NB4 (cell line): ENCODE results near the gene LRIG1.

ENCODE experiments used
- MYC ChIP-seq: IDR thresholded peaks from 2 replicates; pipeline ENCODE4 v1.6.1; 2011; ENCODE audit warnings: low read depth, low read length
- POLR2A ChIP-seq: IDR thresholded peaks from 2 replicates; pipeline ENCODE4 v1.6.1; 2011; ENCODE audit warnings: mild to moderate bottlenecking; ENCODE audit not compliant: insufficient read length; ENCODE audit errors: extremely low read depth
- TF ChIP-seq, protein P1 (sequence below): IDR thresholded peaks from one replicate; pipeline ENCODE4 v1.5.1; 2012; ENCODE audit warnings: low read depth, low read length
- TF ChIP-seq, protein P2 (sequence below): IDR thresholded peaks from 2 replicates; pipeline ENCODE4 v1.6.1; 2011; ENCODE audit warnings: low read depth, low read length

DNA sequence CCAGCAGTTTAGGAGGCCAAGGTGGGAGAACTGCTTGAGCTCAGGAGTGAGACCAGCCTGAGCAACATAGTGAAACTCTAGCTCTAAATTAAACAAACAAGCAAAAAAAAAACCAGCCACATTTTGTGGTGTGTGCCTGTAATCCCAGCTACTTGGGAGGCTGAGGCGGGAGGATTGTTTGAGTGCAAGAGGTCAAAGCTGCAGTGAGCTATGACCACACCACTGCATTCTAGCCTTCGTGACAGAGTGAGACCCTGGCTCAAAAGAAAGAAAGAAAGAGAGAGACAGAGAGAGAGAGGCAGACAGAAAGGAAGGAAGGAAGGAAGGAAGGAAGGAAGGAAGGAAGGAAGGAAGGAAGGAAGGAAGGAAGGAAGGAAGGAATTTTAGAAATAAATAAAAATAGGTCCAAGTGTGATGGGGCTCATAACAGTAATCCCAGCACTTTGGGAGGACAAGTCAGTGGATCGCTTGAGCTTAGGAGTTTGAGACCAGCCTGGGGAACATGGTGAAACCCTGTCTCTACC is 38.7 kb upstream of the LRIG1 start:
- TF ChIP-seq, protein P1, sequence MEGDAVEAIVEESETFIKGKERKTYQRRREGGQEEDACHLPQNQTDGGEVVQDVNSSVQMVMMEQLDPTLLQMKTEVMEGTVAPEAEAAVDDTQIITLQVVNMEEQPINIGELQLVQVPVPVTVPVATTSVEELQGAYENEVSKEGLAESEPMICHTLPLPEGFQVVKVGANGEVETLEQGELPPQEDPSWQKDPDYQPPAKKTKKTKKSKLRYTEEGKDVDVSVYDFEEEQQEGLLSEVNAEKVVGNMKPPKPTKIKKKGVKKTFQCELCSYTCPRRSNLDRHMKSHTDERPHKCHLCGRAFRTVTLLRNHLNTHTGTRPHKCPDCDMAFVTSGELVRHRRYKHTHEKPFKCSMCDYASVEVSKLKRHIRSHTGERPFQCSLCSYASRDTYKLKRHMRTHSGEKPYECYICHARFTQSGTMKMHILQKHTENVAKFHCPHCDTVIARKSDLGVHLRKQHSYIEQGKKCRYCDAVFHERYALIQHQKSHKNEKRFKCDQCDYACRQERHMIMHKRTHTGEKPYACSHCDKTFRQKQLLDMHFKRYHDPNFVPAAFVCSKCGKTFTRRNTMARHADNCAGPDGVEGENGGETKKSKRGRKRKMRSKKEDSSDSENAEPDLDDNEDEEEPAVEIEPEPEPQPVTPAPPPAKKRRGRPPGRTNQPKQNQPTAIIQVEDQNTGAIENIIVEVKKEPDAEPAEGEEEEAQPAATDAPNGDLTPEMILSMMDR, result no peak
- TF ChIP-seq, protein P2, sequence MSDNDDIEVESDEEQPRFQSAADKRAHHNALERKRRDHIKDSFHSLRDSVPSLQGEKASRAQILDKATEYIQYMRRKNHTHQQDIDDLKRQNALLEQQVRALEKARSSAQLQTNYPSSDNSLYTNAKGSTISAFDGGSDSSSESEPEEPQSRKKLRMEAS, result no peak
- no peak for TF ChIP-seq POLR2A
- no peak for TF ChIP-seq MYC
